Brain microvascular endothelial cell (primary cell): Measurements from ENCODE around the gene DAP.

Source experiments
- DNase-seq: peaks from one replicate; pipeline ENCODE4 v3.0.0-alpha.2; 2020
- H3K27ac ChIP-seq: fragments of 250-450 bp; sonication (Bioruptor Pico); 2 replicates; pipeline ENCODE4 v1.5.1; 2020; ENCODE audit warnings: mild to moderate bottlenecking, moderate library complexity
- H3K27me3 ChIP-seq: fragments of 250-450 bp; sonication (Bioruptor Pico); replicated peaks from 2 replicates; pipeline ENCODE4 v1.5.1; 2020; ENCODE audit warnings: mild to moderate bottlenecking
- H3K36me3 ChIP-seq: fragments of 250-450 bp; sonication (Bioruptor Pico); replicated peaks from 2 replicates; pipeline ENCODE4 v1.5.1; 2020; ENCODE audit warnings: mild to moderate bottlenecking
- H3K4me3 ChIP-seq: 2 replicates; pipeline ENCODE4 v1.5.1; 2011; ENCODE audit warnings: low read depth, mild to moderate bottlenecking, control low read depth, low read length, moderate library complexity
- in situ Hi-C: cut with HindIII; loops from 2 replicates; pipeline ENCODE4 v1.10.0; 2017; ENCODE audit warnings: low sequenced_read_pairs, low pct_ligation_motif_present
- TF ChIP-seq, protein P1 (sequence below): IDR thresholded peaks from 2 replicates; pipeline ENCODE4 v1.5.1; 2011; ENCODE audit warnings: low read depth, mild to moderate bottlenecking, moderate library complexity, low read length, control low read depth, inconsistent platforms; ENCODE audit errors: missing control alignments

Gene DAP

DNA sequence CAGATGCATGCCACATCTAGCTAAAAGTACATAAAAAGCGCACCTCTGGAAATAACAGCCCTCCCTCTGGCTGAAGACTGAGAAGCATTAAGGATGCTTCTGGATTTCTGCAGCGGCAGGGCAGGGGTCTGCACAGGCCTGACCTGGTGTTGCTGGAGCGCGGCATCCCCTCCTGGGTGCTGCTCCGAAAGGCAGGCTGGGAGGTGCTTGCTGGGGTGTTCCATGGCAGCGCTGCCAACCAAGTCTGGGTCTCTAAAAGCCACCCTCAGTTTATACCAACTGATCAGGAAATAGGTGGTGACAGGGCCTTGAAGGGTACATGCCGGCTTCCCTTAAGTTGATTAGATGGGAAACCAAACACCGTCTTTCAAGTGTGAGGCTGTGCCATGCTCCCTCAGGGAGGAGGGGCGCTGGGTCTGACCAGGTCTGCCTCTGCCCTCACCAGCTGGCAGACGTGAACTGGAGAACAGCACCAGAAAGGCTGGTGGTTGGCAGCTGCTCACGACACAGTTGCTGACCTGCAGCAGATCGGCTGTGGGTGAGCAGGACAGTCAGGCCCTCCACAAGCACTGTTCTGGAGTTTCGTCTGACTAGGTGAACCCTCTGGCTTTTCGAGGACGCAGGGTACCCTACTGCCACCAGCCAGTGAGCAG, 81.6 kb downstream of the DAP start:
- no peak overlapping the region for H3K4me3 ChIP-seq
- peaks cover 40% of the 10 kb centered on the region for H3K36me3 ChIP-seq
- no peak for DNase-seq
- no peak overlapping the region for H3K27ac ChIP-seq
- H3K27me3 ChIP-seq, result no peaks in the 10 kb centered on the region
- TF ChIP-seq, protein P1, sequence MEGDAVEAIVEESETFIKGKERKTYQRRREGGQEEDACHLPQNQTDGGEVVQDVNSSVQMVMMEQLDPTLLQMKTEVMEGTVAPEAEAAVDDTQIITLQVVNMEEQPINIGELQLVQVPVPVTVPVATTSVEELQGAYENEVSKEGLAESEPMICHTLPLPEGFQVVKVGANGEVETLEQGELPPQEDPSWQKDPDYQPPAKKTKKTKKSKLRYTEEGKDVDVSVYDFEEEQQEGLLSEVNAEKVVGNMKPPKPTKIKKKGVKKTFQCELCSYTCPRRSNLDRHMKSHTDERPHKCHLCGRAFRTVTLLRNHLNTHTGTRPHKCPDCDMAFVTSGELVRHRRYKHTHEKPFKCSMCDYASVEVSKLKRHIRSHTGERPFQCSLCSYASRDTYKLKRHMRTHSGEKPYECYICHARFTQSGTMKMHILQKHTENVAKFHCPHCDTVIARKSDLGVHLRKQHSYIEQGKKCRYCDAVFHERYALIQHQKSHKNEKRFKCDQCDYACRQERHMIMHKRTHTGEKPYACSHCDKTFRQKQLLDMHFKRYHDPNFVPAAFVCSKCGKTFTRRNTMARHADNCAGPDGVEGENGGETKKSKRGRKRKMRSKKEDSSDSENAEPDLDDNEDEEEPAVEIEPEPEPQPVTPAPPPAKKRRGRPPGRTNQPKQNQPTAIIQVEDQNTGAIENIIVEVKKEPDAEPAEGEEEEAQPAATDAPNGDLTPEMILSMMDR, result no peak
- in situ Hi-C loops, result no loop called here

DNA sequence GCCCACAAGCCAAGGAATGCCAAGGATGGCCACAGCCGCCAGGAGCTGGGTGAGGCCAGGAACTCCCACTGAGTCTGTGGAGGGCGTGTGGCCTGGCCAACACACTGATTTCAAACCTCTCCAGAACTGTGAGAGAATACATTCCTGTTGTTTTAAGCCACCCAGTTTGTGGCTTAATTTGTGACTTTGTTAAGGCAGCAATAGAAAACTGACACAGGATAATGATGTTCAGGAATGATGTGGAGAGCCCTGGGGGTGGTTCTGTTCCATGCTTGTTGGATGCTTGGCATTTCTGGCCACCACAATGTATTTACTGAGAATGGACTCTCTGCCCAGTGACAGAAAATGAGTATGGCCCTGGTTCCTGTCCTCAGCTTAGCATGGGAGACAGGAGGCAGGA, 82.8 kb downstream of the DAP start:
- TF ChIP-seq, protein P1, result no peak
- Histone ChIP-seq H3K36me3 (peaks cover 39% of the 10 kb centered on the region), H3K4me3 (no peak overlapping the region), H3K27me3 (no peaks in the 10 kb centered on the region), H3K27ac (no peak overlapping the region)
- no peak for DNase-seq
- in situ Hi-C loops, result no loop called here

DNA sequence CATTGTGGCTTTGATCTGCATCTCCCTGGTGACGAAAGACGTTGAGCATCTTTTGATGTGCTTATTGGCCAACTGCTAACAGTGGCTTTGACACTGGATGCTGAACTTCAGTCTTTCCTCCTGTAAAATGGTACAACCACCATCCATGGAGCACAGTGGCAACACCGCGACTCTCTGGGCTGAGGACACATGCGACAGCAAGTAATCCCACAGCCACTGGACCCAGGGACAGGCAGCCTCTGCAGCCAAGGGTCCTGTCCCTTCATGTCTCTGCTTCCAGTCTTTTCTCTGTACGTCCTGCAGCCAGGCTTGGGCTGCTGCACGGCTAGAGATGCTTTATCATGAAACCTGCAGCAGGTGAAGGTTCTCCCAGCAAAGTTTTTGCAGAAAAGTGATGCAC, 83.5 kb downstream of the DAP start:
- TF ChIP-seq, protein P1, result no peak
- no peak overlapping the region for H3K4me3 ChIP-seq
- no peak overlapping the region for H3K27ac ChIP-seq
- H3K27me3 ChIP-seq, result no peaks in the 10 kb centered on the region
- H3K36me3 ChIP-seq, result peaks cover 36% of the 10 kb centered on the region
- no peak for DNase-seq
- in situ Hi-C loops, result no loop called here

GRCh38 chr5:10676946-10677345, 84.1 kb downstream of the DAP start:
- in situ Hi-C loops, result no loop called here
- Histone ChIP-seq H3K36me3 (peaks cover 34% of the 10 kb centered on the region), H3K27me3 (no peaks in the 10 kb centered on the region), H3K4me3 (no peak overlapping the region), H3K27ac (no peak overlapping the region)
- TF ChIP-seq, protein P1, result no peak
- DNase-seq, result no peak

DNA sequence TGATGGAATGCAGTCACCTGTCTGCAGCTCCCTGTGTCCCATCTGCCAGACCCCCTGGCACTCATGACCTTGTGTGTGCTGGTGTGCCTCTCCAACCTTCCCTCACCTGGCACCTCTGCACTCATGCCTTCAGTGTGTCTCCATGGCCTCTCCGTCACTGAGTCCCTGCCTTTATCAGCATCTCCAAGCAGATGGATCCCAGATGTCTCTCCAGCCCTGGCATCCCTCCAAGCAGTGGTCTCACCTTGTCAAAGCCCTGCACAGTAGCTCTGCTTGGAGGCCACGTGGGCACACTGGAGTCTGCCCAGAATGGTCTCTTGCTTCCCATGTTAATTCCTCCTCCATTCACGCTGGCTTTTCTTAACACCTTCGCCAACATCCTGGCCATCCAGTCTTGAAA, 84.8 kb downstream of the DAP start:
- TF ChIP-seq, protein P1, result no peak
- H3K27ac ChIP-seq, result no peak overlapping the region
- no peak for DNase-seq
- H3K36me3 ChIP-seq, result peaks cover 34% of the 10 kb centered on the region
- H3K27me3 ChIP-seq, result no peaks in the 10 kb centered on the region
- in situ Hi-C loops, result no loop called here
- no peak overlapping the region for H3K4me3 ChIP-seq

DNA sequence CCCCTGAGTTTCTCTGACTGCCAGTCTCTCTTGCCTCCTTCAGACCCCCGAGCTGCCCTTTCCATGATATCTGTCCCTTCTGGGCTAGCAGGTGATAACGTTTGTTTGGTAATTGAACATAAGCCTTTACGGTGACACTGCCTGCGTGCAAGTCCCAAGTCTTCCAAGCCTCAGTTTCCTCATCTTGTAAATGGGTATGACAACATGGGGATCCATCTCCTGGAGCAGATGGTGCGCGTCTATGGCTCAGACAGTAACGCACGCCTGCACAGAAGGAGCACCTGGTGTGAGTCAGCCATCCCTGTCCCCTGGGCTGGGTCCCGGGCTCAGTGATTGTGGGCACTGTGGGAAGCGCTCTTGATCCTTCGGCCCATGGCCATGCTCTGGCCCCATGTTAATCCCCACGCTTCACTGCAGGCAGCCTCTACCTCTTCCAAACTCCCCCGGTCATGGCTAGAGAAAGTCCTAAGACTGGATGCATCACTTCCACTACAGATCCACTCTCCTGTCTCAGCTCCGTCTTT, 85.8 kb downstream of the DAP start:
- Histone ChIP-seq H3K36me3 (peaks cover 27% of the 10 kb centered on the region), H3K4me3 (no peak overlapping the region), H3K27ac (no peak overlapping the region), H3K27me3 (no peaks in the 10 kb centered on the region)
- no peak for DNase-seq
- in situ Hi-C loops, result no loop called here
- TF ChIP-seq, protein P1, result no peak
